Measurements from ENCODE around the gene CAPG. TPM values are rescaled to one million over a fixed set of nuclear protein-coding genes. Genes with fewer than 3 reads are reported as not detected.

CAPG gene
- total and polyA plus RNA-seq, 9 of the 15 experiments (the other 6 are each of a cell fraction or from before 2014, with no cell fraction given) = 10.6 to 90.4 (median 56.0) TPM

DNA sequence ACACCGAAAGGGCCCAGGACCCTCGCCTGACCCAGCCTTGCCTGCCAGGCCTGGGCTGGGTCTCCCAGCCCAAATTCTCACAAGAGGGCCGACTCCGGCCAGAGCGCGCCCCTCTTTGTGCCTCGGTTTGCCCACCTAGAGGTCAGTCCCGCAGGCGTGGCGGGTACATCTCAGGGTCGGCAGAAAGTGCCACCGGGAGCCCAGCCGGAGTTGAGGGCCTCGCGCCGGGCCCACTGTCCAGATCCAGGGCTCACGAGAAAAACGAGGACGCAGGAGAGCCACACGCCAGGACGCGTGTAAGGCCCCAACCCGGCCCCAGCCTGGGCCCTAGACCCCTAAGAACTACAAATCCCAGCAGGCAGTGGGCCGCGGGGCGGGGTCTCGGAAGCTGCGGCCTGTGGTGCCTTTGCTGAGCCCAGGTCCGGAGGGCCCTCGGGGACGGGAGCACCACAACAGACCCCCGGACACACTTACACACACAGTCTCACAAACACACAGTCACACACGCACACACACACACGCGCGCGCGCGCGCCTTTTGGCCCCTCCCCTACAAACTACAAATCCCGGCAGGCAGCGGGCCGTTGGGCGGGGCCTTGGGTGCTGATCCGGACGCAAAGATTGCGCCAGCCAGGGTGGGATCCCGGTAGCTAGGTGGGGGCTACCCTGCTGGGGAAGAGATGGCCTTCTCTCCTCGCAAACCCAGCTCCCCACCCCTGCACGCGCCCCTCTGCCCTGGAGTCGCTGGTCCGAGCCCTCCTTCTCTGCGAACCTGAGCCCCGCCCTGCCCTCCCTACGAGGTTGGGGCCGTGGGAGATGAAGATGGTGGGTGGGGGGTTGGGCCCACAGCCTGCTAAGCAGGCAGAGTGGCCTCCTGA, 8.2 kb upstream of the CAPG start, which contains the start of gene SH2D6 (continued):
- no peak for TF ChIP-seq KAT2B (IDR thresholded peaks at IDR 0.05; ENCODE audit: low read depth, low read length)
- TF ChIP-seq BRD4 (IDR thresholded peaks at IDR 0.05) = peak; percentile 67
- TF ChIP-seq NEUROD1 (IDR thresholded peaks at IDR 0.05; ENCODE audit: borderline replicate concordance, low read depth, low read length, partially characterized antibody) = peak; percentile 21
- TF ChIP-seq, protein P1, sequence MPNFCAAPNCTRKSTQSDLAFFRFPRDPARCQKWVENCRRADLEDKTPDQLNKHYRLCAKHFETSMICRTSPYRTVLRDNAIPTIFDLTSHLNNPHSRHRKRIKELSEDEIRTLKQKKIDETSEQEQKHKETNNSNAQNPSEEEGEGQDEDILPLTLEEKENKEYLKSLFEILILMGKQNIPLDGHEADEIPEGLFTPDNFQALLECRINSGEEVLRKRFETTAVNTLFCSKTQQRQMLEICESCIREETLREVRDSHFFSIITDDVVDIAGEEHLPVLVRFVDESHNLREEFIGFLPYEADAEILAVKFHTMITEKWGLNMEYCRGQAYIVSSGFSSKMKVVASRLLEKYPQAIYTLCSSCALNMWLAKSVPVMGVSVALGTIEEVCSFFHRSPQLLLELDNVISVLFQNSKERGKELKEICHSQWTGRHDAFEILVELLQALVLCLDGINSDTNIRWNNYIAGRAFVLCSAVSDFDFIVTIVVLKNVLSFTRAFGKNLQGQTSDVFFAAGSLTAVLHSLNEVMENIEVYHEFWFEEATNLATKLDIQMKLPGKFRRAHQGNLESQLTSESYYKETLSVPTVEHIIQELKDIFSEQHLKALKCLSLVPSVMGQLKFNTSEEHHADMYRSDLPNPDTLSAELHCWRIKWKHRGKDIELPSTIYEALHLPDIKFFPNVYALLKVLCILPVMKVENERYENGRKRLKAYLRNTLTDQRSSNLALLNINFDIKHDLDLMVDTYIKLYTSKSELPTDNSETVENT (CRISPR knock-in tag; IDR thresholded peaks at IDR 0.05) = no peak
- TF ChIP-seq, protein P2, sequence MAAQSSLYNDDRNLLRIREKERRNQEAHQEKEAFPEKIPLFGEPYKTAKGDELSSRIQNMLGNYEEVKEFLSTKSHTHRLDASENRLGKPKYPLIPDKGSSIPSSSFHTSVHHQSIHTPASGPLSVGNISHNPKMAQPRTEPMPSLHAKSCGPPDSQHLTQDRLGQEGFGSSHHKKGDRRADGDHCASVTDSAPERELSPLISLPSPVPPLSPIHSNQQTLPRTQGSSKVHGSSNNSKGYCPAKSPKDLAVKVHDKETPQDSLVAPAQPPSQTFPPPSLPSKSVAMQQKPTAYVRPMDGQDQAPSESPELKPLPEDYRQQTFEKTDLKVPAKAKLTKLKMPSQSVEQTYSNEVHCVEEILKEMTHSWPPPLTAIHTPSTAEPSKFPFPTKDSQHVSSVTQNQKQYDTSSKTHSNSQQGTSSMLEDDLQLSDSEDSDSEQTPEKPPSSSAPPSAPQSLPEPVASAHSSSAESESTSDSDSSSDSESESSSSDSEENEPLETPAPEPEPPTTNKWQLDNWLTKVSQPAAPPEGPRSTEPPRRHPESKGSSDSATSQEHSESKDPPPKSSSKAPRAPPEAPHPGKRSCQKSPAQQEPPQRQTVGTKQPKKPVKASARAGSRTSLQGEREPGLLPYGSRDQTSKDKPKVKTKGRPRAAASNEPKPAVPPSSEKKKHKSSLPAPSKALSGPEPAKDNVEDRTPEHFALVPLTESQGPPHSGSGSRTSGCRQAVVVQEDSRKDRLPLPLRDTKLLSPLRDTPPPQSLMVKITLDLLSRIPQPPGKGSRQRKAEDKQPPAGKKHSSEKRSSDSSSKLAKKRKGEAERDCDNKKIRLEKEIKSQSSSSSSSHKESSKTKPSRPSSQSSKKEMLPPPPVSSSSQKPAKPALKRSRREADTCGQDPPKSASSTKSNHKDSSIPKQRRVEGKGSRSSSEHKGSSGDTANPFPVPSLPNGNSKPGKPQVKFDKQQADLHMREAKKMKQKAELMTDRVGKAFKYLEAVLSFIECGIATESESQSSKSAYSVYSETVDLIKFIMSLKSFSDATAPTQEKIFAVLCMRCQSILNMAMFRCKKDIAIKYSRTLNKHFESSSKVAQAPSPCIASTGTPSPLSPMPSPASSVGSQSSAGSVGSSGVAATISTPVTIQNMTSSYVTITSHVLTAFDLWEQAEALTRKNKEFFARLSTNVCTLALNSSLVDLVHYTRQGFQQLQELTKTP (IDR thresholded peaks at IDR 0.05; ENCODE audit: low read depth in 1 of 2, partially characterized antibody in 2 of 2) = peak; percentile 25 to 97
- TF ChIP-seq, protein P3, sequence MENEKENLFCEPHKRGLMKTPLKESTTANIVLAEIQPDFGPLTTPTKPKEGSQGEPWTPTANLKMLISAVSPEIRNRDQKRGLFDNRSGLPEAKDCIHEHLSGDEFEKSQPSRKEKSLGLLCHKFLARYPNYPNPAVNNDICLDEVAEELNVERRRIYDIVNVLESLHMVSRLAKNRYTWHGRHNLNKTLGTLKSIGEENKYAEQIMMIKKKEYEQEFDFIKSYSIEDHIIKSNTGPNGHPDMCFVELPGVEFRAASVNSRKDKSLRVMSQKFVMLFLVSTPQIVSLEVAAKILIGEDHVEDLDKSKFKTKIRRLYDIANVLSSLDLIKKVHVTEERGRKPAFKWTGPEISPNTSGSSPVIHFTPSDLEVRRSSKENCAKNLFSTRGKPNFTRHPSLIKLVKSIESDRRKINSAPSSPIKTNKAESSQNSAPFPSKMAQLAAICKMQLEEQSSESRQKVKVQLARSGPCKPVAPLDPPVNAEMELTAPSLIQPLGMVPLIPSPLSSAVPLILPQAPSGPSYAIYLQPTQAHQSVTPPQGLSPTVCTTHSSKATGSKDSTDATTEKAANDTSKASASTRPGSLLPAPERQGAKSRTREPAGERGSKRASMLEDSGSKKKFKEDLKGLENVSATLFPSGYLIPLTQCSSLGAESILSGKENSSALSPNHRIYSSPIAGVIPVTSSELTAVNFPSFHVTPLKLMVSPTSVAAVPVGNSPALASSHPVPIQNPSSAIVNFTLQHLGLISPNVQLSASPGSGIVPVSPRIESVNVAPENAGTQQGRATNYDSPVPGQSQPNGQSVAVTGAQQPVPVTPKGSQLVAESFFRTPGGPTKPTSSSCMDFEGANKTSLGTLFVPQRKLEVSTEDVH (IDR thresholded peaks at IDR 0.05; ENCODE audit: low read depth, partially characterized antibody) = no peak
- TF ChIP-seq, protein P4, sequence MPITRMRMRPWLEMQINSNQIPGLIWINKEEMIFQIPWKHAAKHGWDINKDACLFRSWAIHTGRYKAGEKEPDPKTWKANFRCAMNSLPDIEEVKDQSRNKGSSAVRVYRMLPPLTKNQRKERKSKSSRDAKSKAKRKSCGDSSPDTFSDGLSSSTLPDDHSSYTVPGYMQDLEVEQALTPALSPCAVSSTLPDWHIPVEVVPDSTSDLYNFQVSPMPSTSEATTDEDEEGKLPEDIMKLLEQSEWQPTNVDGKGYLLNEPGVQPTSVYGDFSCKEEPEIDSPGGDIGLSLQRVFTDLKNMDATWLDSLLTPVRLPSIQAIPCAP (CRISPR knock-in tag; IDR thresholded peaks at IDR 0.05; ENCODE audit: borderline replicate concordance) = peak; percentile 65; the same call in 1 of the 2 replicates
- TF ChIP-seq TAF7 (tag; IDR thresholded peaks at IDR 0.05) = peak; percentile 22; the same call in 1 of the 2 replicates
- 0 out of 2 replicates have a peak, but pooled peaks have one; percentile 81 for TF ChIP-seq ZFPM2 (CRISPR knock-in tag; IDR thresholded peaks at IDR 0.05)
- TF ChIP-seq KLF13 (tag; IDR thresholded peaks at IDR 0.05; ENCODE audit: borderline replicate concordance, low read depth) = 0 out of 2 replicates have a peak, but pooled peaks have one; percentile 9
- TF ChIP-seq, protein P5, sequence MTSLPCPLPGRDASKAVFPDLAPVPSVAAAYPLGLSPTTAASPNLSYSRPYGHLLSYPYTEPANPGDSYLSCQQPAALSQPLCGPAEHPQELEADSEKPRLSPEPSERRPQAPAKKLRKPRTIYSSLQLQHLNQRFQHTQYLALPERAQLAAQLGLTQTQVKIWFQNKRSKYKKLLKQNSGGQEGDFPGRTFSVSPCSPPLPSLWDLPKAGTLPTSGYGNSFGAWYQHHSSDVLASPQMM (CRISPR knock-in tag; IDR thresholded peaks at IDR 0.05) = no peak
- TF ChIP-seq, protein P6, sequence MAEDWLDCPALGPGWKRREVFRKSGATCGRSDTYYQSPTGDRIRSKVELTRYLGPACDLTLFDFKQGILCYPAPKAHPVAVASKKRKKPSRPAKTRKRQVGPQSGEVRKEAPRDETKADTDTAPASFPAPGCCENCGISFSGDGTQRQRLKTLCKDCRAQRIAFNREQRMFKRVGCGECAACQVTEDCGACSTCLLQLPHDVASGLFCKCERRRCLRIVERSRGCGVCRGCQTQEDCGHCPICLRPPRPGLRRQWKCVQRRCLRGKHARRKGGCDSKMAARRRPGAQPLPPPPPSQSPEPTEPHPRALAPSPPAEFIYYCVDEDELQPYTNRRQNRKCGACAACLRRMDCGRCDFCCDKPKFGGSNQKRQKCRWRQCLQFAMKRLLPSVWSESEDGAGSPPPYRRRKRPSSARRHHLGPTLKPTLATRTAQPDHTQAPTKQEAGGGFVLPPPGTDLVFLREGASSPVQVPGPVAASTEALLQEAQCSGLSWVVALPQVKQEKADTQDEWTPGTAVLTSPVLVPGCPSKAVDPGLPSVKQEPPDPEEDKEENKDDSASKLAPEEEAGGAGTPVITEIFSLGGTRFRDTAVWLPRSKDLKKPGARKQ (CRISPR knock-in tag; IDR thresholded peaks at IDR 0.05) = no peak
